ENCODE results near the gene CCDC187. TPM values are rescaled to one million over a fixed set of nuclear protein-coding genes. Genes with fewer than 3 reads are reported as not detected.

The CCDC187 gene
- total RNA-seq, 2 donors from 2014 or later, result not detected

DNA sequence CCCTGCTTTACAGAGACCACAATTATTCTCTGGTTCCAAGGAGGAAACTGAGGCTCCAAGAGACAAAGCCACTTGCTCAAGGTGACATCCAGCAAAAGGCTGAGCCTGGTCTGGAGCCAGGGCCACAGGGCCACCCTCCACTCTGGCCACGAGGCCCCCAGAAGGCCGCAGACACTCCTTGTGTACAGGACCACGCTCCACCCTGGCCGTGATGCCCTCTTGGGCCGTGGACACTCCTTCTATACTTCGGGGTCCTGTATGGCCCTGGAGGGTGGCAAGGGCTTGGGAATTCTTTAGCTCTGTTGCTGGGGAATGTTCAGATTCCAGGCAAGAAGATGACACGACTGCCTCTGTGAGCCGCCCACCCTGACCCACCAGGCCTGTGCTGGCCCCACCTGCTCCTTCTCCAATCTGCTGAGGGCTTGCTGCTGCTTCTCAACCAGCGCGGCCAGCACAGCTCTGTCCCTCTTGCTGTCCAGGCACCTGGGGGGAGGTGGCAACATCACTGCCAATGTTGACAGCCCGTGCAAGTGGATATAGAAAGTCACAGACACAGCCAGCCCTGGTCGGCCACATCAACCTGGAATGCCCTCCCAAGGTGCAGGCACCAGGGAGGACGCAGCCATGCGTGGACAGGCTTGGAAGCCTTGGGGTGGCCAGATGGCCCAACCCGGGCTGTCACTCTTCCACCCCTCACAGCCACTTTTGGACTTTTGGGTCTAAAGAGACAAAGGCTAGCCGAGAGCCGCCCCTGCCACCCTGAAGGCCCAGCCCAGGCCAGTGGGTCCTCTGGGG is 38.1 kb downstream of the CCDC187 start:
- intact Hi-C loops (cut with DNase I), result no loop called here
- no peak for ATAC-seq
- DNase-seq, result no peak

DNA sequence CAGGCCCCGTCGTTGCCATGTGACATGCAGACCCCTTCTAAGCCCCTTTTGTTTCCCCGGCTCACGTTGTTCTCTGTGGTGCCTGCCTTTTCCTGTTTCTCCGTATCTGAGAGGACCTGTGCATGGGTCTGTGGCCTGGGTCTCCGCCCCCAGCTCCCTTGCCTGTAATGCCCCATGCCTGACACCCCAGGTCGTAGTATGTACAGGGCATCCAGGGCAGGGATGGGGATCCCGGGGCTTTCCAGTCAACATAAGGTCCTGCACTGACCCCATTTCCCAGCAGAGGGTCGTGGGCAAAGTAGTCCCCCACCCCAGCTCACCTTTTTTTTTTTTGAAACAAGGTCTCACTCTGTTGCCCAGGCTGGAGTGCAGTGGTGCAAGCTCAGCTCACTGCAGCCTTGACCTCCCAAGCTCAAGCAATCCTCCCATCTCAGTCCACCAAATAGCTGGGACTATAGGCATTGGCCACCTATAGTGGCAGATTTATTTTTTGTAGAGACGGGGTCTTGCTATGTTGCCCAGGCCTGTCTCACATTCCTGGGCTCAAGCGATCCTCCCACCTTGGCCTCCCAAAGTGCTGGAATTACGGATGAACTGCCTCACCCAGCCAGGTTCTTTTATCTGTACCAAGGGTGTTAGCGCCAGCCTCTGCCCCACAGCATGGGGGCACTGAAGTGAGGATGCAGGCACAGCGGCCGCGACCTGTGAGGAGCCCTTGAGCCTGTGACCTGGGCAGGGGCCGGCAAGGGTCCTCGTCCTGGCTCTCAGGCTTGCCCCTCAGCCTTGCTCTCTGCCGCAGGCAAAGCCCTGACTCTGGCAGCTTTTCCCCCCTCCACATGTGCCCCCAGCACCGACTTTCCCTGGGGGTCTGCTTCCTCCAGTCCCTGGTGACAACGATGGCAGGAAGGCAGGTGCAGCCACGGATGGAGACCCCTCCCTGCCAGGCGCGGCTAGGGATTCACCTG is 39.2 kb downstream of the CCDC187 start:
- ATAC-seq (no peak), DNase-seq (no peak)
- intact Hi-C loops (cut with DNase I), result no loop called here

DNA sequence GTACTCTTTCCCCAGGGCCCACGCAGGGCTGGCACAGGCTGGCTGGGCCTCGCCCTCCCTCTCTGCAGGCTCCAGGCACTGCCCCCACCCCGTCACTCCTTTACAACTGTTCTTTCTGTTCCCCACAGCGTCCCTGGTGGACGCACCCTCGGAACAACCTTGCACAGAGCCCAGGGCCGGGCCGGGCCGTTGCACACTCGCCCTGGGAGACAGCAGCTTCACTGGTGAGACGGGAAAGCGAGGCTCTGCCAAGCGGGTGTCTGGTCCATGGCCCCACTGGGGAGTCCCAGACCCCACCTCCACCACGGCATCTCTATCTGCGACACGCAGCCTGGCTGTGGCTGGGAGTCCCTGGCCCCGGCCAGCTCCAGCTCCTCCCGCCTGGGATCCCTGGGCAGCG is 39.9 kb downstream of the CCDC187 start:
- DNase-seq, result no peak
- intact Hi-C loops (cut with DNase I), result no loop called here
- no peak for ATAC-seq

DNA sequence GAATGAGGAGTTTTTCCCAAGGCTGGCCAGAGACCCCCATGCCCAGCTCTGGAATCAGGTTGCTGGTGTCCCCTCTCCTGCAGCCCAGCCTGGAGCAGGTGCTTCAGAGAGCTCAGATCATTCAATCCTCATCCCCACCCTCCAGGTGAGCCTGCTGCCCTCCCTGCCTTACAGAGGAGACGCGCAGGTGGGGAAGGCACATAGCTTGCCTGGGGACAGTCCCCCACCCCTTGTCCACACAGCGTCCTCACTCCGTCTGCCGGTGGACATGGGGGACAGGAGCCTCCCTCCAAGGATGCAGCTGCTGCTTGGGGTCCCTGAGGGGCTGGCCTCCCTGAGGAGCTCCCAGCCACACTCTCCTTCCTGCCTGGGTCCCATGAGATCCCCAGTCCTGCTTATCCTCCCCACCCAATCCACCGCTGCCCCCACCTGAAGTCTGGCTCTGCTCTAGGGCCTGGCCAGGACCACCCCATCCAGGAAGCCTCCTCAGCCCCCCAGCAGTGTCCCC is 41.2 kb downstream of the CCDC187 start:
- intact Hi-C loops (cut with DNase I), result no loop called here
- DNase-seq, result no peak
- no peak for ATAC-seq

DNA sequence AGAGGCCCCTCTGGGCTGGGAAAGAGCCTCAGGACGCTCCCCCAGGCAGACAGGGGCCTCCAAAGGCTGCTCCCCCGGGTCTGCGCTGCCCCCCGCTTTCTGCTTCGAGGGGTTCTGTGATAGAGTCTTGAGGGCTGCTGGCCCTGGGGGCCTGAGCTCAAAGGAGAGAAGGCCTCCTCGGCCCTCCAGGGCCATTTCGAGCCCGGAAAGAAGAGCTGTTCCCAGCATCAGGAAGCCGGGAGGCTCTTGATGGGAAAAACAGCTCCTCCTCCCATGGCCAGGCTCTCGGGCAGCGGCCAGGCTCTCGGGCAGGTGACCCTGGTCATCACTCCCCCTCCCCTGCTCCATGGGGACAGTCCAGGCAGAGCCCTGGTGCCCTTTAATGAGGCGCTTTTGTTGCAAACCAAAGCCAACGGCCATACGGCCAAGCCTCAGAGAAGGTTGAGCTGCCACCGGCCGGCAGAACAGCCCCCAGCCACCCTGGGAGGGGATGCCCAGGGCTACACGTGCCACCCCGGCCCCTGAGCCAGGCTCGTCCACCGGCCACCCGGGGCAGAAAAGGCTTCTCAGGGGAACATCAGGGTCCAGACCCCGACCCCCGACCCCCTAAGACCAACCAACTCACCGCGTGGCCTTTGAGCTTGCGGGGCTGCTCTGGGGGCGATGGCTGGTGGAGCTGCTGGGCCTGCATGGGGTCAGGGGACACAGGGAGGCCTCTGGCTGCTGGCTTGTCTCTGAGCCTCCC is 42.0 kb downstream of the CCDC187 start:
- intact Hi-C loops (cut with DNase I), result no loop called here
- DNase-seq (no peak), ATAC-seq (no peak)

DNA sequence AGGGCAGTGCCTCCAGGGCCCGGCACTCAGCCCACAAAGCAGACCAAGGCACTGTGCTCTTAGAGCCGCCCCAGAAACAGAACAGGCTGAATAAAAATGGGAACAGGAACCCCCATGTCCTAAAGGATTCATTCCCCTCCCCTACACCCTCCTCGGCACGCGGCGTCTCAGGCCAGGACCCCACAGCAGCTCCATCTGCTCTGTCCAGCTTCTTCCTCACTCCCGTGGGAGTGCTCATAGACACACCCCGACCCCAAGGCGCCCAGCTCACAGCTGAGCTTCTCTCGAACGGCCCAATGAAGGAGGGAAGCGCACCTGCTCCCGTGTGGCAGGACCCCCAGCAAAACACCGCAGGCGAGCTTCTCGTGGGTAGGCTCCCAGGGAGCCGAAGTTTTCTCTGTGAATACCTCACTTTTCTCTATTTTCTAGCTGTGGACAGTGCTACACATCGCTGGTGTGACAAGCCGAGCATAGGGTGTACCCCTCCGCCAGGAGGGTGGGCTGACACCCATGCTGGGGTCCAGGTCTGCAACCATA is 42.9 kb downstream of the CCDC187 start:
- DNase-seq, result no peak
- intact Hi-C loops (cut with DNase I), result no loop called here

DNA sequence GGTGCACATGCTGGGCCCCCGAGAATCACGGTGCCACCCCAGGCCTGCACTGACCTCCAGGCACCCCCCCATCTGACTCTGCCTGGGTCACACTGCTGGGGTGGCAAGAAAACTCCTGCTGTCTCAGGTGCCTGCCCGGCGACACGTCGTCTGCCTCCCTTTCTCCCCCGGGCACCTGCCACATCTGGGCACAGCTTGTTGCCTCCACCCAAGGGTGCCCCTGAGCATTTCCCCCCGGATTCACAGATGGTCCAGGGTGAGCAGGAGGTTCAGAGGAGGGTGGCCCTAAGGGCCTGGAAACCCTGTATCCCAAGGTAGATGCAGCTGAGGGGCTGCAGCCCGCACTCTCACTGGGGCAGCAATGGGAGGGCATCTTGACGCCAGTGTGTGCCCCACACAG is 43.4 kb downstream of the CCDC187 start:
- no peak for DNase-seq
- intact Hi-C loops (cut with DNase I), result no loop called here
- no peak for ATAC-seq

More for the DNA sequence above, 42.9 kb downstream of the CCDC187 start:
- no peak for ATAC-seq

DNA sequence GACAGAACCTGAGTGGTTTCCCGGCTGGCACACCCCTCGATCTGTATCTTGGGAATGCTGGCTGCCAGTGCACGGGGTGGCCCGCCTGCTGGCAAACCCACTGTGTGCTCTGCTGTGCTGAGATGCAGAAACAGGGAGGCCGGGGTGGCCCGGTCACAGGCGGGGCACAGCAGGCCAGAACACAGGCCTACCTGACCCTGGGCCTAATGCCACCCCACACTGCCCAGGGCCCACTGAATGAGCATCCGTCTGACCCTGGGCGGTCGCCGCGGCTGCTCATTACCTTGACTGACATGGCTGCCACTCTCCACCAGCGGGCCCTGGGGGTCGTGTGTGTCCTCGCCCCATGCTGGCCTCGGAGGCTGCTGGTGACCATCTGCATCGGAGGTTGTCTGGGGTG is 44.1 kb downstream of the CCDC187 start:
- no peak for ATAC-seq
- intact Hi-C loops (cut with DNase I), result no loop called here
- no peak for DNase-seq

DNA sequence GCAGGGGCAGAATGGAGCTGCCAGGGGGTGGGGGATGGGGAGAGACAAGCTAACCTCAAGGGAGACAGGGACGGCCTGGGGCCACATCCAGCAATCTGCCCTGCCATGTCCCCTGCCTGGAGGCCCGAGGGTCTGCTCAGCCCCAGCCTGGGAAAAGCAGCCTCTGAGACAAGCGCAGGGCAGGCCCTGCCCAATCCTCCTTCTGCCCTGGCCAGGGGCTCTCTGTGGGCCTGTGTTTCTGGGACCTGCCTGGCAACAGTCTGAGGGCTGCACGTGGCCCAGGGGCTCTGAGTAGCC is 44.4 kb downstream of the CCDC187 start:
- DNase-seq, result no peak
- intact Hi-C loops (cut with DNase I), result no loop called here
- ATAC-seq, result no peak

DNA sequence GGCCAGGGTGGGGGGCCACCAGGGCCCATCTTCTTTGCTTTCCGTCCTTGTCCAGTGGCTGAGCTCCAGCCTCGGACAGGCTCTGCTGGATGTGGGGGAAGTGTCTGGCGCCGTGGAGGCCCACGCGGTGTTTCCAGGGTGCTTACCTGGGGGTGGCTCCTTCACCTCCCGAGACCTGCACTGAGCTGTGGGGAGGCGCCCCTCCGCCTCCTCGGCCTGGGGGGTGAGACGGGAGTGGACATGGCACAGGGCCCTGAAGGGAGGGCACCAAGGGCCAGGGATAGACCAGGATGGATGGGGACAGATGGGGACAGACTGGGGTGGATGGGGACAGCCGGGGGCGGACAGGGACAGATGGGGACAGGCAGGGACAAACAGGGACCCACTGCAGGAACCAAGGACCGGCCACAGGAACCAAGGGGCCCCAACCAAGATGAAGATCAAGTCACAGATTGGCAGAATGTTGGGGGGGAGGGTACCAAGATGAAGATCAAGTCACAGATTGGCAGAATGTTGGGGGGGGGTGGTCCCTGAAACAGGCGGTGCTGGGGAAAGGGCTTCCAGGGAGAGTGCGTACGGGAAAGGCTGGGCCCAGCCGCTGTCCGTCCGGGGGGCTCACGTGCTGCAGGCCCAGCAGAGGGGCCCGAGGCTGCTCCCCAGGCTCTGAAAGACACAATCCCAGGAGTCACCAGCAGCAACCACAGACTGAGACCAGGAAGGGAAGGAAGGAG is 44.9 kb downstream of the CCDC187 start:
- DNase-seq (no peak), ATAC-seq (no peak)
- intact Hi-C loops (cut with DNase I), result no loop called here

DNA sequence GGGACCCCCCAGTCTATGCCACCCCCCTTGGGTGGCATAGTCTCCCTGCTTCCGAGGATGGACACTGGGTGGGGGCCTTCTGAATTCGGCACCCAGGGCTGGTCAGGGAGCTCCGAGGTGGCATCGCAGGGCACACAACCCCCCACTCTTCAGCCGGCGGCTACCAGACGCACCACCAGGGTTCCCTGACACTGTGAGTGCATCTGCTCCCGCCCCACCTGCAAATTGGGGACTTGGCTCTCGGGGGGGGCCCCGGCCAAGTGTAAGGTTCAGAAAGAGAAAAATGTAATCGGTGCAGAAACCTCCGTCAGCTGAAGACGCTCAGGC is 45.6 kb downstream of the CCDC187 start:
- intact Hi-C loops (cut with DNase I), result no loop called here
- DNase-seq (no peak), ATAC-seq (no peak)

DNA sequence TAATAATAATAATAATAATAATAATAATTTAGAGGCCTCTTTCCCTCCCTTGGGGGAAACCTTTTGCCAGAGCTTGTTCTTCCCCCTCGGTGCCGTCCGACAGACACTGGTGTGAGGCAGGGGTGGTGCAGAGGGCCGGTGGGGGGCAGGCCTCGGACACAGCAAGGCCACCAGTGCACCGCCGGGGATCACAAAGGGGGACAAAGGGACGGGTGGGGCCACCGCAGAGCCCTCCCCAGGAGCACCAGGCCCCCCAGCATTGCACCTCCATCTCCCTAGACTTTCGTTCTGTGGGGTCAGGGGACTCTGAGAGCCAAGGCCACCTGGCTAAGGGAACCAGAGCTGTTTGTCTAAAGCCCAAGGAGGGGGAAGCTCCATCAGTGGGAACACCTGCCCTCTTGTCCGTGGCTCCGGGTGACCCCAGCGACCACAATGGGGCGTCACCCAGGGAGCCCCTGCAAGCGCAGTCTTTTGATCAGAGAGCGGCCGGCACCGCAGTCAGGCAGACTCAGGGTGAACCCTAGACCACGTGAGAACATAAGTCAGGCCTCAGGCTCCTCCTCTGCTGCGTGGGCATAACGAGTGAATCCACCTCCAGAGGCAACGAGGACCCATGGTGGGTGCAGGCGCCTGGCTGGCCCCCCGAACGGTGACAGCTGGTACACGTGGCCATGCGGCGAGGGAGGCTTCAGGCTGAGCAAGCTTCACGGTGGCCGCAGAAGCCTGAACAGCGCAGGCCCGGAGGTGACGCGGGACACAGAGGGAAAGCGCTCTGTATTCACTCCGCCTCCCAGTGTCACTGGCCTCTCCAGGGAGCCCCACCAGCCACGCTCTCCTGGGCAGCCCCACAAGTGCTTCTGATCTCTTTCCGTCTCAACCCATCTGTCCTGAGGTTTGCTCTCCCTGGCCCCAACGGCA is 46.3 kb downstream of the CCDC187 start:
- ATAC-seq (no peak), DNase-seq (no peak)
- intact Hi-C loops (cut with DNase I), result no loop called here

DNA sequence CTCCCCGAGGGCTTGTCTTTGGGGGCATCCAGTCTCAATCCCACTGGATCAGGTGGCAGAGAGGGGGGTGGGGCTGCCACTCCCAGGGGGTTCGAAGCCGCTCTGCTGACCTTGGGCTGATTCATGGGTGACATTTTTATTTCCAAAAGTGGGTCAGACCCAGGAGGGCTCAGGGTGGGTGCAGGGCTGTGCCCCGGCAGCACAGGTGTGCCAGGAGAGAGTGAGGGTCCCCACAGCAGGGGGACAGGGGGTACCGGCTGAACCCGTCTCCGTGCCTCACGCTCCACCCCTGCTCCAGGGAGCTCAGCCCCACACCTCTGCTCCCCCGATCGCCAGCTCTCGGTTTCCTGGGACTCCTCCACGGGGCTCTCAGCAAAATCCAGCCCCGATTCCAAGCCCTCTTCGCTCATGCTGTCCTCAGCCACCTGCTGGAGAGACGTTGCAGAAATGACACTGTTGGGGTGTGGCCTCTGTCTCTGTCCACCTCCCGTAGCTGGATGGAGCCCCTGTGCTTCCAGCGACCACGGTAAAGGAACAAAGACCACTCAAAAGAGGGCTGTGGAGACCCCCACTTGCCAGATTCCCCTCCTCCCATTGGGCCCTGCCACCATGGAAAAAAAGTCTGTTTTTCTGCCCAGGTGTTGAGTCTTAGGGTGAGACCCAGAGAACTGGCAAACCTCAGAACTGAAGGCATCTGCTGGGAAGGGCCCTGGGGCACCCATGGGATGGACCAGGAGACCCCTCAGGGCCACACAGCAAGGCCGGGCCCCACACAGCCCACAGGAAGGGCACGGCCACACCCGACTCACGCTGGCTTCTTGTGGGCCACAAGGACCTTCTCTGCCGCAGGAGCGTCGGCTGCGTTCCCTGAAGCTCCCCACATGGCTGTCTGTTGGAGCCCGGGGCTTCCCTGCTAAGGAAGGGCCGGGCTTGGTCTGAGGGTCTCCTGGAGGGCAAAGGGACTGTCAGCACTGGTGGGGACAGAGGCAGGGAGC is 47.7 kb downstream of the CCDC187 start:
- no peak for DNase-seq
- intact Hi-C loops (cut with DNase I), result no loop called here
- no peak for ATAC-seq

DNA sequence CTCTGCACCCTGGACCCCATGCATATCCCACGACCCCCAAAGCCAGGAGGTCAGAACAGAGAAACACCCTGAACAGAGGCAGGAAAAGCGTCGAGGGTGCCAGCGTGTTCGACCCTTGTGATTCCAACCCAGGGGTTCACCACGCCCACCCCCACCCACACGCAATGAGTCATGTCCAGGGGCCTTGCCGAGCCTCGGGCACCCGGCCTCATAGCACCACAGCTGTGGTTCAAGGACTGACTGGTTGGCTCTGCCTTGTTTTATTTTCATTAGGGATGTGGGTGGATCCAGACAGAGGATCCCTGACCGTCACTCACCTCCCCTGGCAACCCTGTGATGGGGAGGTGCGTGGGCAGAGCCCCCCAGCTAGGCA is 48.7 kb downstream of the CCDC187 start:
- DNase-seq (peak; percentile 50), ATAC-seq (peak in 1 of 2 donors; percentile 35)
- intact Hi-C loops (cut with DNase I), result no loop called here

DNA sequence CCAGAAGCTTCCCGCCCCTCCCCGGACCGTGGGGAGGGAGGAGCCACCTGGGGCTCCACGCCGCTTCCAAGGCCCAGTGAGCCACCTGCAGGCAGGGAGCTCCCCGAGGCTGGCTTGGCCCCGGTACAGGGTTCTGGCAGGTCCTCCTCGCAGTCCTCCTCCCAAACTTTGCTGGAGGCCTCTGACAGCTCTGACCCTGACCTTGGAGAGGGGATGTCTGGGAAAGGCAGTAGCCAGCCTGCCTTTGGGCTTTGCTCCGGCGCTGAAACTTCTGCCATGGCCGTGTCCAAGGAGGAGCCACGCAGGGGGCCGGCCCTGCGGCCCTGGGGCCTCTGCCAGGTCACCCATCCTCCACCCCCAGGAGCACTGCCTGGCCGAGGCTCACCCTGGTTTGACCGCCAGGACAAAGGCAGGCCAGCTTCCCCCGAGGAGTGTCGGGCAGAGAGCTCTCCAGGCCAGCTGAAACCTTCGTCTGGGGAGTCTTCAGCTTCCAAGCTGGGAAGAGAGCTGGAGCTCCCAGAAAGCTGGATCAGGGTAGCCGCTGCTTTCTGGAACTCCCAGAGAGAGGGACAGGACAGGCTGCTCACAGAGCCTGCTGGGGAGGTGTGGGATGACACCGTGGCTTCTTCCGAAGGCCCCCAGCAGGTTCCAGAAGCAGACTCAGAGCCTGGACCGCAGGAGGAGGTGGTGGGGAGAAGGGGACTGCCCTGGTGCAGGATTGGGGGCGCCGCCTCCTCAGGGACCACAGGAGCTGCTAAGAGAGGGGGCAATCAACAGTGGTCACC is 49.3 kb downstream of the CCDC187 start:
- intact Hi-C loops (cut with DNase I), result no loop called here
- peak; percentile 15 to 79 for ATAC-seq

More for the DNA sequence above, 49.3 kb downstream of the CCDC187 start:
- no peak for DNase-seq

All from left cardiac atrium (tissue), 4 donors.